GM18907 (cell line): ENCODE measurements around the gene SLC51A.
"Not testable (repeated sequence)": the region's sequence is repeated elsewhere in the genome, so short reads cannot be mapped to it uniquely, and the experiment has no call there.

ENCODE experiments used
- ATAC-seq: cut with Tn5 transposase; IDR thresholded peaks from one replicate; pipeline ENCODE4 v1.9.1; 2021; ENCODE audit warnings: mild to moderate bottlenecking, moderate library complexity; ENCODE audit not compliant: unreplicated experiment

SLC51A gene

GRCh38 chr3:196193133-196193735, 23.1 kb upstream of the SLC51A start:
- no peak for ATAC-seq

GRCh38 chr3:196193736-196194541, 22.4 kb upstream of the SLC51A start:
- no peak for ATAC-seq

DNA sequence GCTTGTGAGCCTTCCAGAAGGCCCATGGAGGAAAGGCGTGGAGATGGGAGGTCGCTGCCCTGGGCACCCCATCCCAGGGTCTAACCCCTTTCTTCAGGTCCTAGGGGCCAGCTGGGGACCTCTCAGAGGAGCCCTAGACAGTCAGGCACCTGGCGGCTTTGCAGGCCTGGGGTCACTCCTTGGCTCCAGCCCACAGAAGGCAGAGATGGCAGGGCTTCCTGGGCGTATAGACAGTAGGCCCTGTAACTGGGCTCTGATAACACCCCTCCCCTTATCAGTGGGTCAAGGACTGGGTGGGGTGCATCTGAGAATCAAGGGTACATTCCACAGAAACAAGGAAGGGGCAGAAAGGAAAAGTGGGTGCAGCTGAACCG, 21.8 kb upstream of the SLC51A start:
- ATAC-seq, result no peak

- no peak for ATAC-seq
Observed at GRCh38 chr3:196195664-196196265, 20.6 kb upstream of the SLC51A start.

- no peak for ATAC-seq
Observed at GRCh38 chr3:196197524-196197923, 18.8 kb upstream of the SLC51A start.

GRCh38 chr3:196198081-196198675, 18.2 kb upstream of the SLC51A start:
- ATAC-seq, result no peak

- ATAC-seq, result no peak
Observed at GRCh38 chr3:196198771-196199753, 17.3 kb upstream of the SLC51A start.

DNA sequence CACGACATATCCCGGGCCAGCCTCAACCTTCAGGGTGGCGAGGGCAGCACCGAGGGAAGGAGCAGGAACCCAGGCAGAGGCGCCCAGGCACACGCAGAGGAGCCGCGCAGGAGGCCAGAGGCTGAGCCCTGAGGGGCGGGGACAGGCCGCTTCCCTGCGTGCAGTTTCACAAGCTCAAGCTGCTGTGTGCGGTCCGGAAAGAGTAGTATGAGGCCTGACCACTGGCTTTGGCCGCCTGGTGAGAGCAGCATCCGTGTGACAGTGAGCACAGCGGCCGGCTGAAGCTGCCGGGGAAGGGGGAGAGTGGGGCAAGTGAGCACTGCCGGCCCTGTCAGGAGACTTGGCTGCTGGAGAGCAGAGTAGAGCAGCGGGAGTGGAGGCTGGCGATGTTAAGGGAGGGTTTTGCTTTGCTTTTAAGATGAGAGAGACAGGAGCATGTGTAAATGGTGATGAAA, 13.8 kb upstream of the SLC51A start:
- peak; percentile 57 for ATAC-seq

DNA sequence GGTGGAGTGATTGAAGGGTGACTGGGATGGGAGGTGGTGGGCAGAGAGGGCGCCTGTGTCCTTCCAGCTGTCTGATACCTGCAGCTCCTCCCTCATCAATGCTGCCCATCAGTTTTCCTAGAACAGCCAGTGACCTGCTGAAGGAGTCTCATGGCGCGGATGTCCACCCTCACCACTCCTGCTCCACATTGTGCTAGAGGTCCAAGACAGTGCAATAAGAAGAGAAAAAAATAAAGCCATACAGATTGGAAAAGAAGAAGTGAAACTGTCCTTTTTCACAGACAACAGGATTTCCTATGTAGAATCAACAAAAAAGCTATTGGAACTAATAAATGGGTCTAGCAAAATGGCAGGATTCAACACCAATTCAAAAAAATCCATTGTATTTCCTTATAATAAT, 12.5 kb upstream of the SLC51A start:
- no peak for ATAC-seq

DNA sequence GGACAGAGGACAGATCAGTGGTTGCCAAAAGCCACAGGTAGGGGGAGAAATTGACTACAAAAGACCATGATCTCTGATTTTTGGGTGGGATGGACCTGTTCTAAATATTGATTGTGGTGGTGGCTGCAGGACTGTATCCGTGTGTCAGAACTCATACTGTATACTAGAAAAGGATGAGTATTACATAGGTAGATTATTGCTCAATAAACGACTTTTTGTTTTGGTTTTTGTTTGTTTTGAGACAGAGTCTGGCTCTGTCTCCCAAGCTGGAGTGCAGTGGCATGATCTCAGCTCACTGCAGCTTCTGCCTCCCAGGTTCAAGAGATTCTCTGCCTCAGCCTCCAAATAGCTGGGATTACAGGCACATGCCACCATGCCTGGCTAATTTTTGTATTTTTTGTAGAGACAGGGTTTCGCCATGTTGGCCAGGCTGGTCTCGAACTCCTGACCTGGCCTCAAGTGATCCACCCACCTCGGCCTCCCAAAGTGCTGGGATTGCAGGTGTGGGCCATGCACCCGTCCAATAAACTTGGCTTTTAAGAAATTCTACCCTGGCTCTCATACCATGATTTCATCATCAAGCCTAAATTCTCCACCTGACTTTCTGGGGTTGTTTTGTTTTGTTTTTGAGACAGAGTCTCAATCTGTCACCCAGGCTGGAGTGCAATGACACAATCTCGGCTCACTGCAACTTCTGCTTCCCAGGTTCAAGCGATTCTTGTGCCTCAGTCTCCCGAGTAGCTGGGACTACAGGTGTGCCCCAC, 10.7 kb upstream of the SLC51A start:
- ATAC-seq, result not testable (repeated sequence)

DNA sequence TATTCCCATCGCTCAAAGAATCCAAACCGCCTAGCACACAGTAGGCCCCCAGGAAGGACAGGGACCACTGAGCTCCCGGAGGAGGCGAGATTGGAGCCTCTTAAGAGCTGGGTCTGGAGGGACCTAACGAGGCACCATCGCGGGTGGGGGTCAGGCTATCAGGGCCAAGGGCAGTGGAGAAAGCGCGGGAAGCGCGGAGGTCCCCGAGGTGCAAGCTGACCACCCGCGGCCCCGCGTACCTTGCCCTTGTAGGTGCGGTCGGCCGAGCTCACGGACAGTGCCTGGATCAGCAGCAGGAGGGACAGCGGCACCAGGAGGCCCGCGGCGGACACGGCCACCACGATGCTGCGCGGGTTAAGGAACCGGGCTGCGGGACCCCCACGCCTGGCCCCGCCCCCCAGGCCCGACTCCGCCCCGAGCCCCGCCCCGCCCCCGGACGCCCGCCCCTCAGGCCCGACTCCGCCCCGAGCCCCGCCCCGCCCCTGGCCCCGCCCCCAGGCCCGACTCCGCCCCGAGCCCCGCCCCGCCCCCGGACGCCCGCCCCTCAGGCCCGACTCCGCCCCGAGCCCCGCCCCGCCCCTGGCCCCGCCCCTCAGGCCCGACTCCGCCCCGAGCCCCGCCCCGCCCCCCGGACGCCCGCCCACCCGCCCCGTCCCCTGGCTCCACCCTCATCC, 9.0 kb upstream of the SLC51A start:
- ATAC-seq, result no peak

DNA sequence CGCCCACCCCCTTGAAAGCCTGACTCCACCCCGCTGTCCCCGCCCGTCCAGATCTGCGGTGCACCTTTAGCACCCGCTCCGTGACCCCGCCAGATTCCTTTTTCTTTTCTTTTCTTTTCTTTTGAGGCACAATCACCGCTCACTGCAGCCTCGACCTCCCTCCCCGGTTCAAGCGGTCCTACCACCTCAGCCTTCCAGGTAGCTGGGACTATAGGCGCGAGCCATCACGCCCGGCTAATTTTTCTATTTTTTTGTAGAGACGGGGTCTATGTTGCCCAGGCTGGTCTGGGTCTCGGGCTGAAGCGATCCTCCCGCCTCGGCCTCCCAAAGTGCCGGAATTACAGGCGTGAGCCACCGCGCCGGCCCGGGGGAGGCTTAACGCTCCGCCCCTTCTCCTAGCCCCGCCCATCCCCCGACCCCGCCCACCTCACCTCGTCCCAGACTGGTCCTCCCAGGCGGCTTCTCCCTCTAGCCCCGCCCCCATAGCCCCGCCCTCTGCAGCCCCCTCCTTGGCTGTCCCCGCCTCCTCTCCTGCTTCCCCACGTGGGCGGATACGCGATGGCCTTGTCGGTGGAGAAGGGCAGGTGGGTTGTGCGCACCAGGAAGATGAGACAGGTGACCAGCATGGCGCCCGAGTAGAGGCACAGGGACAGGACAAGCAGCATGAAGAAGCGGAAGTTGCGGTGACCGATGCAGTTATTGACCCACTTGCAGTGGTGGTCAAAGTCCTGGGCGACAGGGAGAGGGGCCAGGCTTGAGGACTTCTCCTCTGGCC, 8.3 kb upstream of the SLC51A start:
- ATAC-seq, result no peak

- ATAC-seq, result no peak
Observed at GRCh38 chr3:196208942-196209695, 7.2 kb upstream of the SLC51A start.

DNA sequence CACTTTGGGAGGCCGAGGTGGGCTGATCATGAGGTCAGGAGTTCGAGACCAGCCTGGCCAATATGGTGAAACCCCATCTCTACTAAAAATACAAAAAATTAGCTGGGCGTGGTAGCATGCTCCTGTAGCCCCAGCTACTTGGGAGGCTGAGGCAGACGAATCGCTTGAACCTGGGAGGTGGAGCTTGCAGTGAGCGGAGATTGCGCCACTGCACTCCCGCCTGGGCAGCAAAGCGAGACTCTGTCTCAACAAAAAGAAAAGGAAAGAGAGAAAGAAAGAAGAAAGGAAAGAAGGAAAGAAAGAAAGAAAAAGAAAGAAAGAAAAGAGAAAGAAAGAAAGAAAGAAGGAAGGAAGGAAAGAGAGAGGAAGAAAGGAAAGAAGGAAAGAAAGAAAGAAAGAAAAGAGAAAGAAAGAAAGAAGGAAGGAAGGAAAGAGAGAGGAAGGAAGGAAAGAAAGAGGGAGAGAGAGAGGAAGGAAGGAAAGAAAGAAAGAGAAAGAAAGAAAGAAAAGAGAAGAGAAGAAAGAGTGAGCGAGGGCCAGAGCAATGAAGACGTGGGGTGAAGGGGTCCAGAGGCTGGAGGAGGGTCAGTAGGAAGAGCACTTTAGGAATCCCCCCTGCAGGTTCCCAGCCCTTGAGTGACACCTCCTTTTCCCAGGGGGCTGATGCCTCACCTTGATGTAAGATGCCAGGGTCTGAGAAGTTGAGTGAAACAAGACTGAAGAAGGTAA, 6.2 kb upstream of the SLC51A start:
- not testable (repeated sequence) for ATAC-seq

DNA sequence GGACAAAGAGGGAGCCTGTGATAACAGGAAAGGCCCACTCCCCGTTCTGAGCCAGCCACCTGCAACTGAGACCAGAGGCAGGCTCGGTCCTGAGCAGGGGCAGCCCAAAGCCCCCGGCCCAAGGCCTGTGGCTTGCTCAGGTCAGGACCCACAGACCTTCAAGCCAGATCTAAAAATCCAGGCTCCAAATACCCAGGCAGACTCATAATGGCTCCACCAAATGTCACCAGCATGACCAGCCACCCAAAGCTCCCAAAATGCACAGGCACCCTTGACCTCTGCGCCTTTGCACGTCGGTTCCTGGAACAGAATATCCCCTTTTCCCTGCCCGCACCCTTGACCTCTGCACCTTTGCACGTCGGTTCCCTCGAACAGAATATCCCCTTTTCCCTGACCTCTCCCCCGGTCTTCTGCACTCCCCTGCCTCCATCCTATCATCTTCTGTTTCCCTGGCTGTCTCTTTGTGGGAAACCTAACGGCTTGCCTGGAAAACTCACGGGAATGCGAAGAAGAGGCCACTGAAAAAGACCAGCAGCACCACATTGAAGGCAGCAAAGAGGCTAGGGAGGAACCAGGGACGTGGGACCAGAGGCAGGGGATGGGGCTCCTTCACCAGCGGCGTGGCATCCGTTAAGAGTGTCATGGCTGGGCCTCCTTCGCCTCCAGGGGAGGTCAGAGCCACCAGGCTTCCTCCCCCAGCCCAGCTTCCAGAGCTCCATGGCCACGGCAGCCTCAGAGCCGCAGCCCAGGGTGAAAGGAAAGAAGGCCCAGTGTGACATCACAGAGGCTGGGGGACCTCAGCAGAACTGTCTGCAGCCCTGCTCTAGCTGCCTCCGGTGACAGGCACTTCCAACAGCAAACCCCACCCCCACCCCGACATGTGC, 5.4 kb upstream of the SLC51A start, which contains the start of gene ZDHHC19:
Gene ZDHHC19, minus strand, starts transcription at position 728 of the 884 bp plus-strand sequence. Its CDS starts 85 bp downstream, at position 643.
- ATAC-seq, result no peak
